ENCODE results near the gene THRAP3. TPM values are rescaled to one million over a fixed set of nuclear protein-coding genes. Genes with fewer than 3 reads are reported as not detected.
A peak's percentile ranks its signal among the peaks of the same experiment; 100 is the strongest.

THRAP3 gene
- total and polyA plus RNA-seq, 2 donors from 2014 or later, result 28.0 to 102 TPM

DNA sequence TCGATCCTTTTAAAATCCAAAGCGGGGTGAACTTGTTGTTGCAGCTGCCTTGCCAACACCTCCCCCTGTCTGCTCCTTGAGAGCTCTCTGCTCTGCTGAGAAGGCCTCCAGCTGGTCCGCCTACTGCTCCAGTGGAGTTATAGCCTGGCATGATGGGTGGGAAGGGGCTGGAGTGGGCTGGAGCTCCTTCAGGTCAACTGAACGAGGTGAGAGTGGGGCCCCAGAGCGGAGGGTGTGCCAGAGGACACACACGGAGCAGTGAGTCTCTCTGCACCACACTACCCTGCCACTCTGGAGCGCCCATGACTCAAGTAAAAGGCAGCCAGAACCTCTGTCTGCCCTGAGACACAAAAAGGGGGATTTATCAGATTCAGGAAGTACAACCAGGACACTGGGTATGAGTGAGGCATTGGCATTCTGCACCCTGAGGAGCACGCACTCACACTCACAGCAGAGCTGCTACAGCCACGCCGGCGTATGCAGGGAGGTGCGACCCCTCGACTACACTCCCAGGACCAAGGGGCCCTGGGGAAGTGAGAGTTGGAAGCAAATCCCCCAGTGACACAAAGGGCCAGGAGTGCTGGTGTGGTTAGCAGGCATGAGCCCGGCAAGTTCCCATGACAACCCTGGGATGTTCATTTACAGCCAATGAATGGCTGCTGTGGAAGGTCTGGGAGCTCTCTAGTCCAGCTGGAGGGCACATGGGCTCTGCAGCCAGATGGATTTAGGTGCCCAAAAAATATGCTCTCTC lies 127.2 kb downstream of the THRAP3 start:
- Histone ChIP-seq H3K27ac (ENCODE audit: low read depth in 2 of 2, low read length in 2 of 2) (peak overlapping the region; percentile 34 to 51), H3K4me1 (ENCODE audit: control insufficient read depth in 2 of 3, insufficient read depth in 2 of 3, low read depth in 1 of 3, low read length in 3 of 3) (peaks cover 5 to 23% (median 10%) of the 10 kb centered on the region in 3 donors), H3K4me3 (ENCODE audit: low read length in 3 of 3) (no peak overlapping the region), H3K9ac (ENCODE audit: low read length in 3 of 3) (no peak overlapping the region), H3K9me3 (ENCODE audit: control insufficient read depth in 2 of 3, insufficient read depth in 1 of 3, low read length in 3 of 3) (no peaks in the 10 kb centered on the region), H3K36me3 (ENCODE audit: control insufficient read depth in 2 of 3, insufficient read depth in 3 of 3, low read length in 3 of 3) (peaks cover 2 to 45% (median 29%) of the 10 kb centered on the region in 3 donors), H3K27me3 (ENCODE audit: control insufficient read depth, insufficient read depth, low read length) (no peaks in the 10 kb centered on the region)
- FAIRE-seq, result no peak
- intact Hi-C loops (cut with DNase I), result no loop called here
- TF ChIP-seq, protein P1, sequence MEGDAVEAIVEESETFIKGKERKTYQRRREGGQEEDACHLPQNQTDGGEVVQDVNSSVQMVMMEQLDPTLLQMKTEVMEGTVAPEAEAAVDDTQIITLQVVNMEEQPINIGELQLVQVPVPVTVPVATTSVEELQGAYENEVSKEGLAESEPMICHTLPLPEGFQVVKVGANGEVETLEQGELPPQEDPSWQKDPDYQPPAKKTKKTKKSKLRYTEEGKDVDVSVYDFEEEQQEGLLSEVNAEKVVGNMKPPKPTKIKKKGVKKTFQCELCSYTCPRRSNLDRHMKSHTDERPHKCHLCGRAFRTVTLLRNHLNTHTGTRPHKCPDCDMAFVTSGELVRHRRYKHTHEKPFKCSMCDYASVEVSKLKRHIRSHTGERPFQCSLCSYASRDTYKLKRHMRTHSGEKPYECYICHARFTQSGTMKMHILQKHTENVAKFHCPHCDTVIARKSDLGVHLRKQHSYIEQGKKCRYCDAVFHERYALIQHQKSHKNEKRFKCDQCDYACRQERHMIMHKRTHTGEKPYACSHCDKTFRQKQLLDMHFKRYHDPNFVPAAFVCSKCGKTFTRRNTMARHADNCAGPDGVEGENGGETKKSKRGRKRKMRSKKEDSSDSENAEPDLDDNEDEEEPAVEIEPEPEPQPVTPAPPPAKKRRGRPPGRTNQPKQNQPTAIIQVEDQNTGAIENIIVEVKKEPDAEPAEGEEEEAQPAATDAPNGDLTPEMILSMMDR (IDR thresholded peaks at IDR 0.05; ENCODE audit: borderline replicate concordance, extremely low read depth, insufficient read depth), result no peak
- peak in 4 of 5 donors; percentile 52 to 76 (median 56) for DNase-seq

DNA sequence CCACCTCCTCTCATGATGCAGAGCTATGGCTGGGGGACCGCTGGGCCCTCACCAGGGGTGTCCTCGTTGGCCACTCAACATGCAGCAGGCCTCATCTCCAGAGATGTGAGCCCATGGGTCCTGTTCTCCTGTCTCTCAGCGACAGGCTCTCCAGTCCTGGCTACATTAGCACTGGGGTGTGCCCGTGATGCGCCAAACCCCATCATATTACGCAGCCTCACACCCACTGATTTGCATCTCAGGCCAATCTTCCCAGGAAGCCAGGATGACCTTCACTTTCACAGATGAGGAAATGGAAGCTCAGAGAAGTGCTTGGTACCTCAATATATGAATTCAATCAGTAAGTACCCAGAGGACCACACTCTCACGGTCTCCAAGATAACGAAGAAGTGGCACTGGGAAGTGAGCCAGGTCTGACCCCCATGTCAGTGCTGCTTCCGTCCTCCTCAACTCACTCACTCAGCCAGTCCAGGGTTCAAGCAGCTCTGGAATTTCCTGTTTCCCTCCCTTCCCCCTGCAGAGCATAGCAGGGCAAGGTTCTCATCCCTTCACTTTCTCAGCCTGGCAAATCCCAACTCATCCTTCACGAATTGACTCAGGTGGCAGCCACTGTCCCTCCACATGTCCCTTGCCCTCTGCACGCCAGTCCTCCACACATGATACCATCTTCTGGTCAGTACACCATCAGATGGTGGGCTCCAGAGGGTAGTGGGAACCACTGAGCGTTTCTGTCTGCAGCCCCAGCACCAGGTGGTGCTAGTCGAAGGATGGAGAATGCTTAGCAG lies 128.1 kb downstream of the THRAP3 start:
- peaks cover 5 to 23% (median 10%) of the 10 kb centered on the region in 3 donors for H3K4me1 ChIP-seq (ENCODE audit: control insufficient read depth in 2 of 3, insufficient read depth in 2 of 3, low read depth in 1 of 3, low read length in 3 of 3)
- FAIRE-seq (no peak), DNase-seq (peak in 1 of 5 donors; percentile 51)
- intact Hi-C loops (cut with DNase I), result no loop called here
- H3K27ac ChIP-seq (ENCODE audit: low read depth in 2 of 2, low read length in 2 of 2), result no peak overlapping the region
- TF ChIP-seq, protein P1 (IDR thresholded peaks at IDR 0.05; ENCODE audit: borderline replicate concordance, extremely low read depth, insufficient read depth), result no peak
- H3K9me3 ChIP-seq (ENCODE audit: control insufficient read depth in 2 of 3, insufficient read depth in 1 of 3, low read length in 3 of 3), result no peaks in the 10 kb centered on the region
- H3K9ac ChIP-seq (ENCODE audit: low read length in 3 of 3), result no peak overlapping the region
- peaks cover 2 to 45% (median 30%) of the 10 kb centered on the region in 3 donors for H3K36me3 ChIP-seq (ENCODE audit: control insufficient read depth in 2 of 3, insufficient read depth in 3 of 3, low read length in 3 of 3)
- no peak overlapping the region for H3K4me3 ChIP-seq (ENCODE audit: low read length in 3 of 3)
- no peaks in the 10 kb centered on the region for H3K27me3 ChIP-seq (ENCODE audit: control insufficient read depth, insufficient read depth, low read length)

DNA sequence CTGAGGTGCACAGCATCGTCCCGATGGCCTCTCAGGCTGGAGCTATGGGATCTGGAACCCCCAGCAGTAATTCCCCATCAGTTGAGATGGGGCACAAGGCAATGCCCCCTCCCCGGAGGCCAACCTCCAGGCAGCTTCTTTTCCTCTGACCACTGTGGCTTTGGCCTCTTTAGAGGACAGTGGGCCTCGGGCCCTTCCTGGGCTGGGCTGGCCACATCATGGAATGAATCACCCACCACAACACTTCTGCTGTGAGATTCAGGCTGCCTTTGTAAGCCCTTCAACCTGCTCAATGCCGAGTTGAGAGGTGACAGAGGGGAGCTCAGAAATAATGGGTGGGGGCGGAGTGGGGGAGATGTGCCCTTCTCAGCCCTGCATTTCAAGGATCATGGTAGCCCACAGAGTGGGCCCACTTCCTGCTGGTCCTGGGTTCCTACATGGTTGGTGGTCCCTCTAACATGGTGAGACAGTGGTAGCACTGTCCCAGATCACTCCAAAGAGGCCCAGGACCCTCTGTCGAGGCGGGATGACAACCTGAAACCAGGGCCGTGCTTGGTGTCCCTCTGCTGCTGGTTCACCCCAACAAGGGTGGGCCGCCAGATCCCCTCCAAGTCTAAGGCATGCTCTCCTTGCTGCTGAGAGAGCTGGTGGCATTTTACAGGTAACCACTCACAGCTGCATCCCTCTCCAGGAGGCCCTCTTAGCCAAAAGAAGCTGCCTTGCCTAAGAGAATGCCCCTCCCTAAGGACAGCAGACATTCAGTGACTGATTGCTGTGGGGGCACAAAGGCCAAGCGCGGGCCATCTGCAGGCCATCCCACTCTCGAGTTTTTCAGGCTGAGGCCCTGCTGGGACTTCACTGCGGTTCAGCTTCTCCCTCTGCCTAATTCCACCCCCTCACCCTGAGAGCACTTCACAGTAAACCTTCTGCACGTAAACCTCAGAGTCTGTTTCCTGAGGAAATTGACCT lies 129.0 kb downstream of the THRAP3 start:
- H3K36me3 ChIP-seq (ENCODE audit: control insufficient read depth in 2 of 3, insufficient read depth in 3 of 3, low read length in 3 of 3), result peaks cover 2 to 47% (median 26%) of the 10 kb centered on the region in 3 donors
- no peak overlapping the region for H3K27ac ChIP-seq (ENCODE audit: low read depth in 2 of 2, low read length in 2 of 2)
- intact Hi-C loops (cut with DNase I), result no loop called here
- H3K9ac ChIP-seq (ENCODE audit: low read length in 3 of 3), result no peak overlapping the region
- DNase-seq (peak in 1 of 5 donors; percentile 51), FAIRE-seq (no peak)
- no peak overlapping the region for H3K4me3 ChIP-seq (ENCODE audit: low read length in 3 of 3)
- no peaks in the 10 kb centered on the region for H3K9me3 ChIP-seq (ENCODE audit: control insufficient read depth in 2 of 3, insufficient read depth in 1 of 3, low read length in 3 of 3)
- H3K4me1 ChIP-seq (ENCODE audit: control insufficient read depth in 2 of 3, insufficient read depth in 2 of 3, low read depth in 1 of 3, low read length in 3 of 3), result peaks cover 5 to 23% (median 10%) of the 10 kb centered on the region in 3 donors
- TF ChIP-seq, protein P1 (IDR thresholded peaks at IDR 0.05; ENCODE audit: borderline replicate concordance, extremely low read depth, insufficient read depth), result no peak
- no peaks in the 10 kb centered on the region for H3K27me3 ChIP-seq (ENCODE audit: control insufficient read depth, insufficient read depth, low read length)
